NCI-H460 (cell line): ENCODE data around the gene CCDC181. TPM values are rescaled to one million over a fixed set of nuclear protein-coding genes. Genes with fewer than 3 reads are reported as not detected.

Experiments
- DNase-seq: peaks from one replicate; pipeline ENCODE4 v3.0.0-alpha.2; 2016; ENCODE audit warnings: low read depth; ENCODE audit errors: extremely low read depth
- polyA plus RNA-seq: library from polyadenylated mRNA; depleted of rRNA; stranded (reverse); fragments of >200 nt; gene quantifications from 2 replicates; pipeline ENCODE4 v1.2.3, GENCODE V29; 2014; cell fraction: nucleus; rRNA removed
- total RNA-seq: library from RNA; depleted of rRNA; stranded (reverse); fragments of >200 nt; shearing (Covaris generic); gene quantifications from 2 replicates; pipeline ENCODE4 v1.2.3, GENCODE V29; 2014; rRNA removed

CCDC181 gene
- 0.17 TPM in 1 of 2 replicates, not detected in the other for total RNA-seq
- 0.11 TPM in 1 of 2 replicates, not detected in the other for polyA plus RNA-seq

DNA sequence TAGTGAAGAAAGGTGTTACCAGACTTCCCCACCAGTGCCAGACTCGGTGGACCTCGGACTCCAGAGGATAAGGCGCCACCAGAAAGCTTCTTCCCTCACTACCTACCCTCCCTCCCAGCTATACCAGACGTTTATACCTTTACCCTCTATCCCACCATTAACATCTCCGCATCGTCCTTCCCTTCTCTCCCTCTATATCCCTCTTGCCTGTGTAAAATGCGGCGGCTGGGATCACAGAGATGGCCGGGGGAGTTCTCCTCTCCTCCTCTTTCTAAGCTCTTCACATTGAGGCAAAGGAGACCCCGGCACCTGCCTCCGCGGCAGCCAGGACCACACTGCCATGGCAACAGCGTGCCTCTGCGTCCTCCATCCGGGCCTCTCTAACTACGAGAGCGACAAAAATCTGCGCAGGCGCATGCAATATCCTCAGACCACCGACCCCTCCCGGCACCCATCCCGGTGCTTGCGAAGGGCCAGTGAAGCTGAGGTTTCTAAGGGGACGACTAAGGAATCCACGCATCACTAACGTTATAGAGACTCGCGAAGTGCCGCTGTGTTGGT is at the start of gene CCDC181:
TSS of gene CCDC181 (minus strand) at position 394 of the 561 bp plus-strand sequence. CDS start 2,547 bp downstream, outside the sequence.
- DNase-seq, result peak; percentile 32

GRCh38 chr1:169475806-169476387 is 48.6 kb upstream of the CCDC181 start:
- no peak for DNase-seq

- no peak for DNase-seq
Measured at GRCh38 chr1:169474302-169474995, 47.2 kb upstream of the CCDC181 start.

- DNase-seq, result no peak
Measured at GRCh38 chr1:169473347-169473746, 46.1 kb upstream of the CCDC181 start.

DNA sequence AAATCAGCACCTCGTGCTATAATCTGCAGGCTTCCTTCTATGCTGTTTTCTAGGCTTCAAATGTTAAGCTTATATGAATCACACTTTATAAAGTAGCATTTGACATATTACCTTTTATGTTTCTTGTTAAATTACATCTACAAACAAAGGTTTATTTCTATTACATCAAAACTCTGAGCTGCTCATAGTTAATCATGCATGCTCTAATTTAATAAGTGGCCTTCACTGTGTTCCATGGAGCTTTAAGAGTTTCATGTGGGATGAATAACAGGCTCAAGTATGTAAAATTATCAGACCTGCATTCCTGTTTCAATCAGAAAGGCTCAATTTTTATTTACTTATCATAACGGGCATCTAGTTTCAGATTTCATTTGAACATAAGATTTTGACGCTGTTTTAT is 45.5 kb upstream of the CCDC181 start:
- DNase-seq, result no peak

GRCh38 chr1:169468982-169469381 is 41.7 kb upstream of the CCDC181 start:
- no peak for DNase-seq

DNA sequence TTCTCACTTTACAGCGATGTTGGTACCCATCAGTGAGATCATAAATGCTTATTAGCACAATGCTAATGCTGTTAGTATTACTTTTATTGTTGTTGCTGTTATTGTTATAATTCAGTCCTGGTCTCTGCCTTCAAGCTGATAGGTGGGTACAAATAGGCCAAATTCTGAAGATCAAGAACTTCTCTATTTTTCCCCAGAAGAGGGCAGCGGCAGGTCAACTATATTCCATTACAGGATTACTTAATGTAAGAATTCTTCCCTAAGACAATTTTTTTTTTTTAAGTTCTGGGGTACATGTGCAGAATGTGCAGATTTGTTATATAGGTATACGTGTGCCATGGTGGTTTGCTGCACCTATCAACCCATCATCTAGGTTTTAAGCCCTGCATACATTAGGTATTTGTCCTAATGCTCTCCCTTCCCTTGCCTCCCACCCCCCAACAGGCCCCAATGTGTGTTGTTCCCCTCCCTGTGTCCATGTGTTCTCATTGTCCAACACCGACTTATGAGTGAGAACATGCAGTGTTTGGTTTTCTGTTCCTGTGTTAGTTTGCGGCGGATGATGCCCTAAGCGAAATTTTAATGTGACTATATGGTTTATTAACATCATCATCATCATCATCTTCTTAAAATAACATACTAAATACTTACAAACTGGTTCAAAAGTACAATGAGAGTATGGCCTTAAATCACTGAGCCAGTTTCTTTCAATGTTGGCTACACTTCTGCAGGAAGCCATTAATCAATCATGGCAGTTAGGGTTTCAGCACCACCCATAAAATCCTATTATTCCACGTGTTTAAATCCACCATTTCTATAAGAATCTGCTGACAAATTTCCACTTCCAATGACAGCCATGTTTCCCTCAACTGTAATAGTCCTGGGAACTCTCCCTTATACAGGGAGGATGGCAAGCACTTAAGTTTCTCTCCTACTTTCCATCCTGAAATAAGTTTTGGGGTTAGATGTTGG is 39.3 kb upstream of the CCDC181 start:
- DNase-seq, result peak; percentile 38

DNA sequence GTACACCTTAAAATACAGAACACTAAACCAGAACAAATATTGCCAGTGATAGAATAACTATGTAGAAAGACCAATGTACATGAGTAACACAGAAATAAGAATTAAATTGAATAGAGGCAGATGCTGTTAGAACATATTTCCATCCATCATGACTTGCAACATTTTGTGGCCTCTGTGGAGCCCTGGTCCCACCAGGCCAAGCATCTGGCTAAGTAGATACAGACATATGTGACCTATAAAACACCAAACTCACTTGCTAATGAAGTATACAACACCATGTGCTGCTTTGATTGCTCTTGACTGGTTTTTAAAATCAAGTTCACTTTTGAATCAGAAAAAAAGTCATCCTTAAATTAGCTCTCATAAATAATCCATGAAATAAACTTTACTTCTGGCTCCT is 38.0 kb upstream of the CCDC181 start:
- DNase-seq, result no peak

DNA sequence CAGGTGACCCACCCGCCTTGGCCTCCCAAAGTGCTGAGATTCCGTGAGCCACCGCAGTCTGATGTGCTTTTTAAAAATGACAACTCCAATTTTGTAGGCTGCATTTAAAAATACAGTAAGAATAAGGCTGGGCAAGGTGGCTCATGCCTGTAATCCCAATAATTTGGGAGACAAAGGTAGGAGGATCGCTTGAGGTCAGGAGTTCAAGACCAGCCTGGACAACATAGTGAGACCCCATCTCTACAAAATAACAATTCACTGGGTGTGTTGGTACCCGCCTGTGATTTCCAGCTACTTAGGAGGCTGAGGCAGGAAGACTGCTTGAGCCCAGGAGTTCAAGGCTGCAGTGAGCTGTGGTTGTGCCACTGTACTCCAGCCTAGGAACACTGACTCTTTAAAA is 35.1 kb upstream of the CCDC181 start:
- no peak for DNase-seq

DNA sequence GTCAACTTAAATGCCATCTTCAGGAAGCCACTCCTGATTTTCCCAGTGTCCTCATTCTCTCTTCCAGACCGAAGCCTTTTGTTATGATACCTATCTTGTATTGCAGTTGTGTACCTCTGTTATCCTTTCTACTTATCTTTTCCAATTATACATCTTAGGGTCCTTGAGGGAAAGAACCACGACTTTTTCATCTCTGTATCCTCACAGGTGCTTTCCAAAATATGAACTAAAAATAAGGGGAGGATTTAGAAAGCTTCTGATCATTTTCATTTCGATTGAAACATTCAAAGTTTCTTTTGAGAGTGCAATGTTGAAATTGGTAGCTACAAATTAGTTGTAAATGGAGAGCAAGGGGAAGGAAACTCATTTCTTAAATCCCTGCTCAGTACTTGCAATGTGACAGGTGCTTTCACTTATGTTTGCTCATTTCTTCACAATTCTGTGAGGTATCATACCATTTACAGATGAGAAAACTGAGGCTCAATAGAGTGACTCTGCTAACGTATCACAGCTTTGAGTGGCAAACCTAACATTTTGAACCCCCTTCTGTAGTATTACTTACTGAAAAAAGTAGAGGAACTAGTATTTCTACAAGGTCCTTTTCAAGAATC is 34.2 kb upstream of the CCDC181 start:
- DNase-seq, result no peak

GRCh38 chr1:169460191-169460833 is 33.0 kb upstream of the CCDC181 start:
- no peak for DNase-seq

GRCh38 chr1:169457443-169457842 is 30.2 kb upstream of the CCDC181 start:
- DNase-seq, result no peak

DNA sequence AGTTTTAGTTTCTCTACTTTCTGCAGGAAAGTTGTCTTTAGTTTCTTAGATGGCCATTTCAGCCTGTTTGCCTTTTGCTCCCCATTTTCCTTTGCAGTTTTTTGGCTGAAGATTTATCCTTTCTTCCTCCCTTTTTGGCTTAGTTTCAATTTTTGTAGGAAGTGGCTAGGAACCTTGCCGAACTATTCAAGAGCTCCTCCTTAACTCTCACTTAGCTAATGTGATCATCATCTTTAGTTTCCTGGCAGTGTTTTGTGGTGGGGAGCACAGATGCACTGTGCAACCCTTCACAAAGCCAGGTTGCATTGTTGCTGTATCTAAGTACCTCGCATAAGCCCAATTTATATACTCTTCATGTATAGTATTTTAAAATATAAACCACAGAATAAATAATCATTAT is 28.8 kb upstream of the CCDC181 start:
- no peak for DNase-seq

- DNase-seq, result no peak
Measured at GRCh38 chr1:169452921-169453320, 25.6 kb upstream of the CCDC181 start.

DNA sequence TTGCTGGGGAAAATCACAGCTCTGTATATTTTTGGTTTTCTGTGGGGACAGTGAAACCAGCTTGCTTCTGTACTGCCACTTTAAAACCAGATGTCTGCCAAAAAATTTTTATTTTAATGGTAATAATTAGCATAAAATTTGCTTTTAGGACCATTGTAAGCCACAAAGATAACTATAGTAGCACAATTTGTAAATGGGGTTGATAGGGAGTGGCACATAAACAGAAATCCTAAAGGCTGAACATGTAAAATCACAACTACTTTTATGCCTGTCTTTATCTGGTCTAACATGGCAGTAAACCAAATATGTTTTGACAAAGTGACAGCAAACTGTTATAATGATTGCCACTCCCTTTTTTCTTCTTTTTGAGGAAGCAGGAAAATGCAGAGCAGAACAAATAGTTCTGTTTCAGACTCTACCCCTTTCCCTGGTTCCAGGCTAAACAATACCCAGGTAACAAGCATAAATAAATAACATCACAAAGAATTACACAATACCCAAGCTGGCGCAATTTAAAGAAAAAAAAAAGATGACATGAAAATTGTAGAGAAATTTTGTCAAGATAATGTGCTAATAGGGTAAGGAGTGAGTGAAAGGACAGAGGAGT is 24.0 kb upstream of the CCDC181 start:
- no peak for DNase-seq

- DNase-seq, result no peak
Measured at GRCh38 chr1:169443923-169444322, 16.6 kb upstream of the CCDC181 start.

GRCh38 chr1:169426174-169426705 is 1.0 kb downstream of the CCDC181 start:
- no peak for DNase-seq

- DNase-seq, result no peak
Measured at GRCh38 chr1:169421309-169421708, 6.0 kb downstream of the CCDC181 start.

- no peak for DNase-seq
Measured at GRCh38 chr1:169414952-169415351, 12.3 kb downstream of the CCDC181 start.
